HPDE6-E6E7 (cell line): ENCODE data around the gene ZNF221.
"Not testable (repeated sequence)": the region's sequence is repeated elsewhere in the genome, so short reads cannot be mapped to it uniquely, and the experiment has no call there.

Experiments used
- DNase-seq: peaks from one replicate; pipeline ENCODE4 v3.0.0; 2011; ENCODE audit warnings: missing footprints; ENCODE audit errors: extremely low spot score

ZNF221 gene

DNA sequence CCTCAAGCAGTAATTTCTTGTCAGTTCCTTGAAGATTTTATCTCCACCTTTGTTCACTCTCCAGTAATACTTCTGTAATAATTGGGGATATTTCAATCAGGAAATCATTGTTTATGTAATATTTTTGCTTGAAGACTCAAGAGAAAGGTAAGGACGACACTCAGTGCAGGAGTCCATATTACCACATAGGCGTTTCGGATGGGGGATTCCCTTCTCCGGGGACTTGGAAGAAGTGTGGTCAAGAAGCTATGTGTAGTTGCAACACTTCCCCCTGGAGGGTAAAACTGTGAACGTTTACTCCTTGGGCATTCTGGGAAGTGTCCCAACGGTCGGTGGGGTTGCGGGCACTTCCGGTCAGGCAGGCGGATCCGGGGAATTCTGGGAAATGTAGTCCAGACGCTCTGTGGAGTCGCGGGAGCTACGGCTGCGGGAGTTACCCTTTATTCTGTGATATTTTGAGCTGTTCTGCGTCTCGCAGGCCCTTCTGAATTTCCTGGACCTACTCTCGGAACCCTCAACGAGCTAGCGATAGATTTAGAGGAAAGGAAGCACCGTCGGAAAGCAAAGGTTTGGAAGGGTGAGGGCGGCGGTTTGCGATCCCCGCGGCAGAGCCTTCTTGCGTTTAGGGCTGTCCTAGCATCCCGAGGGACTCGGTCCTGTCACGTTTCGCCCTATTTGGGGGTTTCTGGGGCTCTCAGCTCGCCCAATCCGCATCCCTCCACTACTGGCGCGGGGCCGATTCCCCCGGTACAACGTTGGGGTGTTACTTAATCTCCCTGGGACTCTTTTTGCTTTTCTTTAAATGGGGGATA lies at the start of gene ZNF221:
TSS of gene ZNF221 (plus strand) at position 395 of the 812 bp plus-strand sequence. CDS start 11,499 bp downstream, outside the sequence.
- DNase-seq: peak; percentile 90

DNA sequence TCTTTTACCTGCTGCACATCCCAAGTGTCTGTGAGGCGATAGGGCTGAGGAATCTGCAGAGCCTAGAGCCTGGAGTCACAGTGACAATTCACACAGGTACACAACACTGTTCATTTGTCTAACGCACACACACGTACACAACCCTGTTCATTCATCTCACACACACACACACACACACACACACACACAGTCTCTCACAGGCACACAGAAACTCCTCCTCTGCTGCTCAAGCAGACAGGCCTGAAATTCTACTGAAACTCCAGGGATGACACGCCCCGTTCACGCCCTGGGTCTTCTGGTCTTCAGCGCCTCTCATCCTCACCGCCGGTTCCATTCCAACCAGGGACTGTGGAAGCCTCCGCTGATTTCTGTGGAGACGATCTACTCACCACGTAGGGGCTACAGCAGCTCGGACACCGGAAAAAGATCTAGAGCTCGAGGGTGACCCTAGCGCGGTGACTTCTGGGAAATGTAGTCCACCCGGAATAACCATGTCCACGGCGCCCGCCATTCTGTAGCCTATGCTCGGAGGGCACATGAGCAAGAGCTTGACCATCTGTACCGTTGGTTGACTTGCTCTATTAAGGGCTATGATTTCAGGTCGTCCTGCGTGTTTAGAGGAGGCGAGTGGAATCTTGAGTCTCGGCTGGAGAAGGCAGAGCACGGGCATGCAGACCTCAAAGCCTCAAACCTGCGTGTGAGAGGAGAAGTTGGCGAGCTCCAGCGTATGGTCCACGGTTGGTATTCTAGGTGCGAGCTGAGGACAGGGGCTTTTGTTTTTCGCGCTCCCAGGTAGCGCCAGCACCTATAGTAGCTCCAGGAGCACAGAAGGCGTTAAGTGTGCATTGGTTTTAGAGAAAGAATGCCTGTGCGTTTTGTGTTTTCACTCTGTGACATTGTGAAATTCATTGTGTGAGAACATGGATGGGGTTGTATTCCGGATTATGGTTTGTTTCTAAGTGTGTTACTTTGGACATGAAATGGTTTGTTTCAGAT lies 49.3 kb upstream of the ZNF221 start:
- peak; percentile 81 for DNase-seq

DNA sequence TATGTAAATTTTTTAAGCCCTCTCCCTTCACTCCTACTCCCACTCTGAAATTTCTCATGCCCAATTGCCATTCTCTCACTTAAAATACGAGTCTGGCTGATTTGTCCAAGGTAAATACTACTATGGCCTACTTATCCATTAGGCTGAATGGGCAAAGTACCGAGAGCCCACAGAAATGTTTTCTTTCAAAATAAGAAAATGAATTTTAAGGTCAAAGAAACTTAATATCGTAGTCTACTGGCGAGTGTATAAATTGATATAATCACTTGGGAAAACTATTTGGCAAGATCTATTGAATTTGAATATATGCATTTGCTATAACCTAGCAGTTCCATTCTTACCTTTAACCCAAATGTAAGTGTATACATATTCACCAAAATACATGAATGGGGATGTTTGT lies 48.6 kb upstream of the ZNF221 start:
- DNase-seq: no peak

DNA sequence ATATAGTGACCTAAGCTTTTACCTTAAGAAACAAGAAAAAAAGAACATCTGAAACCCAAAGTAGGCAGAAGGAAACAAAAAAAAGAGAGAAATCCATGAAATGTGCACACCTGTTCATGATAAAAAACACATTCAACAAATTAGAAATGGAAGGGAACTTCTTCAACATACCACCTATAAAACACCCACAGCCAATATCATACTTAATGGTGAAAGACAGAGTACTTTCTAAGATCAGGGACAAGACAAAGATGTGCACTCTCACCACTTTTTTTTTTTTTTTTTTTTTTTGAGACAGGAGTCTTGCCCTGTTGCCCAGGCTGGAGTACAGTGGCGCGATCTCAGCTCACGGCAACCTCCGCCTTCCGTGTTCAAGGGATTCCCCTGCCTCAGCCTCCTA lies 45.1 kb upstream of the ZNF221 start:
- no peak for DNase-seq

DNA sequence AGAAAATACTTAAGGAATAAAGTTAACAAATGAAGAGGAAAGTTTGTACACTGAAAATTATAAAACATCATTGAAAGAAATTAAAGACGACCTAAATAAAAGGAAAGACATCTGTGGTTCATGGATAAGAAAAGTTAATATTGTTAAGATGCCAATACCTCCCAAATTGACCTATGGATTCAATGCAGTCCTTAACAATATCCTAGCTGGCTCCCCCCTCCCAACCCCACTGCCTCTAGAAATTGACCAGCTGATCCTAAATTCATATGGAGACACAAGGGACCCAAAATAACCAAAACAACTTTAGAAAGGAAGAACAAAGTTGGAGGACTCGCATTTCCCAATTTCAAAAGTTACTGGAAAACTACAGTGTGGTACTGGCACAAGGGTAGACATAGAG lies 44.3 kb upstream of the ZNF221 start:
- DNase-seq: no peak

DNA sequence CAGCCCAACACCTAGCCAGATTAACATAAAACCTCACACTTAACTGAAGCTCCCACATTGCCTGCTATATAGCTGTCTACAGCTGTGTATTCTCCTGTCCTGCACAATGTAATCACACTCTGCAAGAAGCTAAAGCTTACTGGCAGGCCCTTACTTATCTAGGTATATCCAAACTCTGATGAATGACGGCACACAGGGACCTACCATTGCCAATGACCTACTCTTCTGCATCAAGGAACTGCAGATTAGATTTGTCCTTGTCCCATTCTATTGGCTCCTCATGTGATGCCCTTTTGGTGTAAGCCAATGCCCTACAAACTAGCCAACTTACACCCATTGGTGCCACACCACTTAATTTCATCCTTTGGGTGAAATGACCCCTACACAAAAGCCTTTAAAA lies 42.4 kb upstream of the ZNF221 start:
- DNase-seq: no peak

DNA sequence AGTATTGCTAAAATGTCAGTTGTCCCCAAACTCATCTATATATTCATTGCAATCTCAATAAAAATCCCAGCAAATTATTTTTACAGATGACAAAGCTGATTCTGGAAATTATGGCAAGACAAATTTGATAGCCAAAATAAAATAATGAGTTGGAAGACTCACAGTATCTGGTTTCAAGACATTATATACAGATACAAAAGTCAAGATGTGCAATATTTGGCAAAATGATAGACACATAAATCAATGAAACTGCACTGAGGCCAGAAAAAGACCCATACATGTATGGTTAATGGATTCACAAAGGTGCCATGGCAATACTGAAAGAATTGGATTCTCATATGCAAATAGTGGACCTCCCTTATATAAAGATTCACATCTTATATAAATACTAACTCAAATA lies 40.1 kb upstream of the ZNF221 start:
- no peak for DNase-seq

DNA sequence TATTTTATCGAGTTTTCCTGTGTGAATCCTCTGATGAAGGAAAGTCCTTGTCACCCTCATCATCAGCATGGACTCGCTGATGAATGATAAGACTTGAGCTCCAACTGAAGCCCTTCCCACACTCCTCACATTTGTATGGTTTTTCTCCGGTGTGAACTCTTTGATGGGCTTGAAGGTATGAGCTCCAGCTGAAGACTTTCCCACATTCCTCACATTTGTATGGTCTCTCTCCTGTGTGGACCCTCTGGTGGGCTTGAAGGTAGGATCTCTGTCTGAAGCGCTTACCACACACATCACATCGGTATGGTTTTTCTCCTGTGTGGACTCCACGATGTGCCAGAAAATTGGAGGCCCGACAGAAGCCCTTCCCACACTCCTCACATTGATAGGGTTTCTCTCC lies 37.6 kb upstream of the ZNF221 start:
- no peak for DNase-seq

DNA sequence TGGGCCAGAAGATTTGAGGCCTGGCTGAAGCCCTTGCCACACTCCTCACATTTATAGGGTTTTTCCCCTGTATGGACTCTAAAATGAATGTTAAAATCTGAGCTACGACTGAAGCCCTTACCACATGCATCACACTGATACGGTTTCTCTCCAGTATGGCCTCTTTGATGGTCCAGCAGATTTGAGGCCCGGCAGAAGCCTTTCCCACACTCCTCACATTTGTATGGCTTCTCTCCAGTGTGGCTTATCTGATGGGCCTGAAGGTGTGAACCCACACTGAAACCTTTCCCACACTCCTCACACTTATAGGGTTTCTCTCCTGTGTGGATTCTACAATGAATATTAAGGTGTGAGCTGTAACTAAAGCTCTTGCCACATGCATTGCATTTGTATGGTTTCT lies 37.0 kb upstream of the ZNF221 start:
- DNase-seq: no peak

DNA sequence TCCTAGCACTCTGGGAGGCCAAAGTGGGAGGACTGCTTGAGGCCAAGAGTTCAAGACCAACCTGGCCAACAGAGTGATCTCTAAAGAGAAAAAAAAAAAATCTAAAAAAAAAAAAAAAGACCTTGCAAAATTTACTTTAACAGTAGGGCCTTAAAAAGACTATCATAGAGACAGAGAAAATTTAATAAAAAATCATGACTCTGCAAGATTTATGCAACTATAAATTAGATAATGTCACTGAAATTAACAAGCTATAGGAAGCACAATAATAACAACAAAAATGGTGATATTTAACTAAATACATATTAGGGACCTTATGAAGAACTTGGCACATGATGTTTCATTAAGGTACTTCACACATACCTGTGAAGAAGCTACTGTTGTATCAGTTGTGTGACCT lies 27.2 kb upstream of the ZNF221 start:
- DNase-seq: no peak

DNA sequence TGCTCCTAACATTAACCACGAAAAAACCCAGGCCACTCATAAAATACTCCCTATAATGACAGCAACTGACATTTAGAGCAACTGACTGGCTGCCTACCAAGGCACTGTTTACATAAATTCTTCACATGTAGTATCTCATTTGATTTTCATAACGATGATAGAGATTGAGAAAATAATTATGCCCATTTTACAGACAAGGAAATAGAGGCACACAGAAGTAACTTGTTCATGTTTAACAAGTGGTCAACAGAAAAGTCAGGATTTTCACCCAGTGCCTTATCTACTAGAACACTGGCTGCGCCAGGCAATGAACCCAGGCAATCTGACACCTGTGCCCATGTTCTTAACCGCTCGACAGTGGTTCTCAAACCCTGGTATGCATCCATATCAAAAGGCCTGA lies 22.2 kb upstream of the ZNF221 start:
- DNase-seq: no peak

DNA sequence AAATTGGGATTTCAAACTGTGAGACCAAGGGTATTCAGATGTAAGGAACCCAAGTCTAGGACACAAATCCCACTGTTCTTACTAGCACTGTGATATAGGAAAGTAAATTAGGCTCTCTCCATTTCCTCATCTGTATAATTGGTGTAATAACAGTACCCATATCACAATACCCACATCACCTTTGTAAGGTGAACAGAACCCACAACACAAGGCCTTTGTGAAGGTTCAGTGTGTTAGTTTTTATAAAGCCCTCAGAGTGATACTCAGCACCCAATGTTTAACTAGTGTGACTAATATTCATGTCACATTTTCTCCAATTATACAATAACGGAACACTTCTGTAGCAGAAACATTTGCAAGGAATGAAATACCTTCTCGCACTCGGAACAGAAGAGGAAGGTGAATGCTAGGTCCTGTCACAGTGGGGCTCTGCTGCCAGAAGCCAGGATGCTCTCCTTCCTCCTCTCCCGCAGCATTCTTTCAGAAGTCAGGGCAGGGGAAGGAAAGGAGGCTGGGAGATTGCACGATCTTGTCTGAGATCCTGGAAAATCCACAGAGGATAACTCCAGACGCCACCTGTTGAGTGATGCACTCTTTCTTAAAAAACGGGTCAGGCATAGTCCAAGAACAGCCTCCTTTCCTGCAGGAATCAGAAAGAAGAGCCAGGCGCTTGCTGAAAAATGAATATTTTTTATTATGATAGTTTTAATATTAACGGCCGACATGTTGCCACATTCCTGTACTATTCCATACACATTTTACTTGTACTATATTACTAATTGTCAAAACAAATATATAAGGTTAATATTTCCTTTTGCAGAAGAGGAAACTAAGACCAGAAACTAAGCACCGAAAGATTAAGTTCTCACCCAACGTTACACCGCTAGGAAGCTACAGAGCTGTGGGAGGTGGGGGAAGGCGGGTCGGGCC lies 16.7 kb upstream of the ZNF221 start:
- peak; percentile 8 for DNase-seq

DNA sequence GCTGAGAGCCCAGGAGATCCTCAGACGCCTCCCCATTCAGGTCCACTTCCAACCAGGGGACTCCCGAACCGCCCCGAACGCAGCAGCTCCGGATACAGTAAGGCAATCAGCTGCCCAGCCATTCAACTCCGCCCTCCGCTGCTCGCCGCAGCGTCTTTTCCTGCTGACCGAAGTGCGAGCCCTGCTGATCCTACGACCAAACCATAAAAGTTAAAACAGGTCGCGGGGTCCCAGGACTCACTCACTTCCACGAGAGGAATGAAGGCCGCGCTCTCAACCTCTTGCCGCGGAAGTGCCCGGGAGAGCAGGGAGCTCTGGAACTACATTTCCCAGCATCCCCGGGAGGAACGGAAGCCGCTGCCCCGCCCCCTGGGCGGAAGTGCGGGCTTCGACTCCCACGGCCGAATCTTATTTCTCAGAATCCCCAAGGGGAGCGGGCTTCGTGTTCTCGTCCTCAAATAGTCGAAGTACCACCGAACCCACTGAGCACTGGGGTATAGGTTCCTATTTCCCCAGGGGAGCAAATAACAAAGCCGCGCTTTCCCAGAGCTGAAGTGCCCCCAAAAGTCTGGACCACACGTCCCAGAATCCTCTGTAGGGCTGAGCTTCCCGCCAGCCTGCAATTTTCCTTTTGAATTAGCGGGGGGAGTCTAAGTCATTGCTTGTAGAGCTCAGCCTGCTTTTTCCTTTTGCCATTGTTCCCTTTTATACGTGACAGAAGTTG lies 15.9 kb upstream of the ZNF221 start, which contains the start of gene ZNF45:
TSS of gene ZNF45 (minus strand) at position 298 of the 724 bp plus-strand sequence. CDS start 13,097 bp downstream, outside the sequence.
- DNase-seq: peak; percentile 94

DNA sequence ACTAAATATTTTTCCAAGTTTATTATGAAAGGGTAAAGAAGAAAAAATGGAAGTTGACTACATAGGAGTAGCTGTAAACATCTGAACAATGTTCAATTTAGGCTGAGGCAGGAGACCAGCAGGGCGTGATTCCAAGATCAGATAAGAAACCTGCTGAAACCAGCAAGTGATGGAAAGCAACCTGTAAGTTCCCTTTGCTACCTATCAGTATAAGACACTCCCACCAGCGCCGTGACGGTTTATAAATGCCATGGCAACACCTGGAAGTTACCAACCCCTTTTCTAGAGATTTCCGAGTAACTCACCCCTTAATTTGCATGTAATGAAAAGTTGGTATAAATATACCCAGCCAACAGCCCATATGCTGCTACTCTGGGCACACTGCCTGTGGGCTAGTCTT lies 14.8 kb upstream of the ZNF221 start:
- no peak for DNase-seq

DNA sequence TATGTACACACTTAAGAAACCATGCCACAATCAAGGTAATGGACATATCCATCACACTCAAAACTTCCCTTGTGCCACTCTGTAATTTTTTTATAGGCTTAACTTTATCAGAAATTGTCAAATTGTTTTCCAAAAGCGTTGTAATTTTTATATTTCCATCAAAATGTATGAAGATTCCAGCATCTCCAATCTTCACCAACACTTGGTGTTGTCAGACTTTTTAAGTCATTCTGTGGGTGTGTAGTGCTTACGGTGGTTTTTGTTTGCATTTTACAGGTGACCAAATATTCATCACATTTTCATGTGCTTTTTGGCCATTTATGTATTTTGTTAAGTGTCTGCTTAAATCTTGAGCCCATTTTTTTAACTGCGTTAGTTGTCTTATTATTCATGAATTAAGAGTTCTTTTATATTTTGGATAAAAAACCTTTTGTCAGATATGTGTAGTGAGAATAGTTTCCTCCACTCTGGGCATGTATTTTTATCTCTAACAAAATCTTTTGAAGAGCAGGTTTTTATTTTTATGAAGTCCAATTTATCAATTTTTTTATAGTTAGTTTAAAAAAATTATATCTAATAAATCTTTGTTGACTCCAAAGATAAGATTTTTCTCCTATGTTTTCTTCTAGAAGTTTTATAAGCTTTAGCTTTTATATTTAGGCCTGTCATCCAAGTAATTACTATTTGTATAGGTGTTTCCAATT lies 11.3 kb upstream of the ZNF221 start:
- DNase-seq: no peak

DNA sequence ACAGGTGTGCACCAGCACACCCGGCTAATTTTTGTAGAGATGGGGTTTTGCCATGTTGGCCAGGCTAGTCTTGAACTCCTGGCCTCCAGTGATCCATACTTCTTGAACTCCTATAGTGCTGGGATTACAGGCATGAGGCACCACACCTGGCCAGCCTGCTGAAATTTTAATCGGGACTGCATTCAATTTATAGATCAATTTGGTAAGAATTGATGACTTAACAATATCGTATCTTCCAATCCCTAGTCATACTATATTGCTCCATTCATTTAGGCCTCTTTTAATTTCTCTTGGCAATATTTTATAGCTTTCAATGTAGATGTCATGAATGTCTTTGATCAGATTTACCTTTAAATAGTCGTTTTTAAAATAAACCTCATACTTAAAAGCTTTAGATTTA lies 10.3 kb upstream of the ZNF221 start:
- no peak for DNase-seq

DNA sequence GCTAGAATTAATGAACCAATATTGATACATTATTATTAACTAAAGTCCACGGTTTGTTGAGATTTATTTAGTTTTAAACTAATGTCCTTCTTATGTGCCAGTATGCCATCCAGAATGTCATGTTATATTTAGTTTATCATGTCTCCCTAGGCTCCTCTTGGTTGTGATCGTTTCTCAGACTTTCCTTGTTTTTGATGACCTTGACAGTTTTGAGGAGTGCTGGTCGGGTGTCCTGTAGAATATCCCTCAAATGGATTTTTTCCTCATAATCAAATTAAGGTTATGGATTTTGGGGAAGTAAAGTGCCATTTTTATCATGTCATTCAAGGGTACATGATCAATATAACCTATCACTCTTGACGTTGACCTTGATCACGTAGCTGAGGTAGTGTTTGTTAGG lies 9.8 kb upstream of the ZNF221 start:
- DNase-seq: no peak

DNA sequence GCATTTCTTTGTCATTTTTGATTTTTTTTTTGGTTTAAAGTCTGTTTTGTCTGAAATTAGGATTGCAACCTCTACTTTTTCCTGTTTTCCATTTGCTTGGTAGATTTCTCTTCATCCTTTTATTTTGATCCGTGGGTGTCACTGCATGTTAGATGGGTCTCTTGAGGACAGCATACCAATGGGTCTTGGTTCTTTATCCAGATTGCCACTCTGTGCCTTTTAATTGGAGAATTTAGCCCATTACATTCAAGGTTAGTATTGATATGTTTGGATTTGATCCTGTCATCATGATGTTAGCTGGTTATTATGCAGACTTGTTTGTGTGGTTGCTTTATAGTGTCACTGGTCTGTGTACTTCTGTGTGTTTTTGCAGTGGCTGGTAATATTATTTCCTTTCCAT lies 3.6 kb upstream of the ZNF221 start:
- not testable (repeated sequence) for DNase-seq

DNA sequence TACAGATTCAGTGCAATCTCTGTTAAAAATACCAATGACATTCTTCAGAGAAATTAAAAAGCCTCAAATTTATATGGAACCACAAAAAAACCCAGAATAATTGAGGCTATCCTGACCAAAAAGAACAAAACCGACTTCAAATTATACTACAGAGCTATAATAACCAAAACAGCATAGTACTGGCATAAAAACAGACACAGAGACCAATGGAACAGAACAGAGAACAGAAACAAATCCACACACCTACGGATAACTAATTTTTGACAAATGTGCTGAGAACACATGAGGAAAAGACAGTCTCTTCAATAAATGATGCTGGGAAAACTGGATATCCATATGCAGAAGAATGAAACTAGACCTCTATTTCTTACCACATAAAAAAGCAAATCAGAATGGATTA lies 1.2 kb upstream of the ZNF221 start:
- not testable (repeated sequence) for DNase-seq

DNA sequence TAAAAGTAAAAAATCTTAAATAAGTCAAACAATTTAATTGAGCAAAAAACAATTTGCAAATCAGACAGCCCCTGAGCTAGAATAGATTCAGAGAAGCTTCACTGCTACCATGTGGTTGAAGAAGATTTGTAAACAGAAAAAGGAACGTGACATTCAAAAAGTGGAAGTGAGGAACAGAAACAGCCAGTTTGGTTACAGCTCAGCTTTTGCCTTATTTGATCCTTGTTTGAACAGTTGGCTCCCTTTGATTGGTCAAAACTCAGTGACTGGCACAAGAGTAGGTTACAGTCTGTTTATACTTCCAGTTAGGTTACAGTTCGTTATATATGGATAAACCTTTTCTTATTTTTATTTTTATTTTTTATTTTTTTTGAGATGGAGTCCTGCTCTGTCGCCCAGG lies 5.8 kb downstream of the ZNF221 start:
- DNase-seq: no peak
